B cell (primary cell): ENCODE measurements around the gene ATP8A1. TPM values are rescaled to one million over a fixed set of nuclear protein-coding genes. Genes with fewer than 3 reads are reported as not detected.
A peak's percentile ranks its signal among the peaks of the same experiment; 100 is the strongest.

Source experiments
- ATAC-seq: fragments of 200-7000 bp; cut with Tn5 transposase; one replicate; pipeline ENCODE4 v1.10.0; 2021; ENCODE audit warnings: low read depth, mild to moderate bottlenecking, moderate number of reproducible peaks, moderate library complexity
- CTCF ChIA-PET: fragments of 350-600 bp; sonication (Branson Sonifier 250); formaldehyde crosslinking; loops from one replicate; lab custom pipeline; 2021; ENCODE audit warnings: antibody characterized with exemption, inconsistent platforms; lab: Charles Lee
- POLR2A ChIA-PET: fragments of 350-600 bp; sonication (Branson Sonifier 250); formaldehyde crosslinking; loops from one replicate; lab custom pipeline; 2021; ENCODE audit warnings: antibody characterized with exemption; lab: Charles Lee
- DNase-seq: peaks from one replicate; pipeline ENCODE4 v3.0.0; 2013
- H2AFZ ChIP-seq: 2 replicates; pipeline ENCODE4 v1.6.1; 2012; ENCODE audit warnings: mild to moderate bottlenecking, low read depth, low read length; ENCODE audit not compliant: insufficient read depth, poor library complexity, severe bottlenecking
- H3K27ac ChIP-seq, 2 donors: 1 replicate in 1 of 2; 2 replicates in 1 of 2; pipeline ENCODE4 v1.5.1; 2012 to 2013; ENCODE audit warnings: low read length in 2 of 2, mild to moderate bottlenecking in 2 of 2, moderate library complexity in 1 of 2
- H3K27me3 ChIP-seq, 4 experiments: fragments of 200-600 bp in 1 of 4; sonication (generic) in 1 of 4; replicated peaks in 1 of 4; 1 replicate in 2 of 4; 2 replicates in 2 of 4; pipeline versions ENCODE4 v1.6.1 to v1.7.0; 2013 to 2016; ENCODE audit warnings: low read length in 3 of 4, mild to moderate bottlenecking in 2 of 4, mixed read lengths in 1 of 4, moderate library complexity in 1 of 4; ENCODE audit not compliant: insufficient read depth in 4 of 4, control insufficient read depth in 3 of 4; ENCODE audit errors: control extremely low read depth in 1 of 4
- H3K36me3 ChIP-seq, 2 experiments: replicated peaks in 1 of 2; 1 replicate in 1 of 2; 2 replicates in 1 of 2; pipeline versions ENCODE4 v1.6.1 to v1.7.1; 2013; ENCODE audit warnings: low read length in 1 of 2; ENCODE audit not compliant: insufficient read depth in 2 of 2, control insufficient read depth in 1 of 2; ENCODE audit errors: control extremely low read depth in 1 of 2, extremely low read depth in 1 of 2
- H3K4me1 ChIP-seq, 2 donors: fragments of 200-600 bp in 1 of 2; sonication (generic) in 1 of 2; 1 replicate in 1 of 2; 2 replicates in 1 of 2; pipeline versions ENCODE4 v1.5.1 to v1.6.1; 2013 to 2017; ENCODE audit warnings: low read length in 2 of 2; ENCODE audit not compliant: control insufficient read depth in 2 of 2, insufficient read depth in 2 of 2
- H3K4me2 ChIP-seq: replicated peaks from 2 replicates; pipeline ENCODE3; 2012; ENCODE audit warnings: mild to moderate bottlenecking, low read depth, low read length; ENCODE audit not compliant: poor library complexity, severe bottlenecking
- H3K4me3 ChIP-seq, 5 experiments: fragments of 200-600 bp in 1 of 5; sonication (generic) in 1 of 5; 1 replicate in 3 of 5; 2 replicates in 2 of 5; pipeline versions ENCODE4 v1.5.1 to v1.7.0; 2011 to 2016; ENCODE audit warnings: low read length in 4 of 5, mild to moderate bottlenecking in 4 of 5, low read depth in 2 of 5, control low read depth in 1 of 5, moderate library complexity in 1 of 5; ENCODE audit not compliant: insufficient read depth in 1 of 5; ENCODE audit errors: control extremely low read depth in 1 of 5, extremely low read depth in 1 of 5
- H3K79me2 ChIP-seq: fragments of 200-600 bp; sonication (generic); one replicate; pipeline ENCODE4 v1.6.0; 2016; ENCODE audit warnings: low read length; ENCODE audit not compliant: control insufficient read depth, insufficient read depth
- H3K9ac ChIP-seq: fragments of 200-600 bp; sonication (generic); 2 replicates; pipeline ENCODE4 v1.6.1; 2017; ENCODE audit warnings: mild to moderate bottlenecking, low read length, moderate library complexity
- H3K9me3 ChIP-seq, 3 donors: one replicate each; pipeline versions ENCODE4 v1.6.1 to v1.7.1; 2013; ENCODE audit warnings: low read length in 2 of 3; ENCODE audit not compliant: control insufficient read depth in 2 of 3, insufficient read depth in 1 of 3; ENCODE audit errors: control extremely low read depth in 1 of 3
- H4K20me1 ChIP-seq: 2 replicates; pipeline ENCODE4 v1.6.0; 2012; ENCODE audit warnings: mild to moderate bottlenecking, low read length; ENCODE audit not compliant: insufficient read depth, control insufficient read depth, poor library complexity, severe bottlenecking
- H3K27ac Mint-ChIP-seq: one replicate; pipeline ENCODE4 v1.8.0; 2021; ENCODE audit warnings: mixed read lengths
- H3K27me3 Mint-ChIP-seq: one replicate; pipeline ENCODE4 v1.8.0; 2021; ENCODE audit warnings: mixed read lengths
- H3K4me1 Mint-ChIP-seq: one replicate; pipeline ENCODE4 v1.8.0; 2021; ENCODE audit warnings: mixed read lengths
- H3K4me3 Mint-ChIP-seq: one replicate; pipeline ENCODE4 v1.8.0; 2021; ENCODE audit warnings: mixed read lengths
- H3K9me3 Mint-ChIP-seq: one replicate; pipeline ENCODE4 v1.8.0; 2022; ENCODE audit warnings: mixed read lengths; ENCODE audit not compliant: insufficient read depth
- CTCF ChIP-seq: fragments of 200-600 bp; IDR thresholded peaks from one replicate; pipeline ENCODE4 v1.8.0; 2022; ENCODE audit warnings: antibody characterized with exemption, mild to moderate bottlenecking
- EZH2 ChIP-seq: IDR thresholded peaks from 2 replicates; pipeline ENCODE4 v1.6.1; 2012; ENCODE audit warnings: borderline replicate concordance, low read depth, mild to moderate bottlenecking, moderate library complexity, low read length; ENCODE audit not compliant: insufficient read depth, poor library complexity, severe bottlenecking
- WGBS: methylation state at CpG from one replicate; pipeline ENCODE4 v1.1.5; 2013; ENCODE audit warnings: missing lambda C conversion rate; ENCODE audit not compliant: insufficient coverage; 5-methylcytosine and 5-hydroxymethylcytosine counted together
- intact Hi-C: fragments of 100-400 bp; cut with micrococcal nuclease; formaldehyde crosslinking; loops from one replicate; pipeline ENCODE4 v1.10.0; 2022
- polyA plus RNA-seq: library from polyadenylated mRNA; depleted of rRNA; stranded (reverse); fragments of >200 nt; gene quantifications from 2 replicates; pipeline ENCODE4 v1.2.3, GENCODE V29; 2012
- total RNA-seq, 2 donors: library from RNA; stranded (reverse); fragments of 120-200 nt in 1 of 2; gene quantifications; 1 replicate in 1 of 2; 2 replicates in 1 of 2; pipeline versions ENCODE4 v1.2.3 to v1.2.4, GENCODE V29; 2013 to 2022

ATP8A1 gene
- total and polyA plus RNA-seq, 2 donors (not counting 1 experiment from before 2014, with no cell fraction given) = 28.7 to 51.8 TPM

GRCh38 chr4:42656679-42656943 lies 294 bp downstream of the ATP8A1 start:
- Histone ChIP-seq H3K4me1 (peaks cover 21 to 26% of the 10 kb centered on the region in 2 donors), H4K20me1 (no peaks in the 10 kb centered on the region), H3K27me3 (no peaks in the 10 kb centered on the region), H2AFZ (peak overlapping the region; percentile 80), H3K79me2 (peaks cover 51% of the 10 kb centered on the region), H3K9me3 (no peaks in the 10 kb centered on the region), H3K4me2 (peak overlapping the region; percentile 87), H3K27ac (peak overlapping the region; percentile 70 to 77), H3K4me3 (peak overlapping the region; percentile 85 to 99 (median 94)), H3K36me3 (no peaks in the 10 kb centered on the region), H3K9ac (peak overlapping the region; percentile 83)
- ChIA-PET CTCF (interaction anchor here (1.0 to 2.4 kb wide), 14 partner anchors 11 to 111 kb away, joined by 3 to 28 read pairs (median 5); no protein-coding TSS in a partner anchor), POLR2A (interaction anchor here (0.9 to 3.1 kb wide), 10 partner anchors 10 to 33 kb away, joined by 3 to 26 read pairs (median 4); no protein-coding TSS in a partner anchor)
- Mint-ChIP-seq H3K4me3 (peak overlapping the region; percentile 90), H3K27me3 (no peaks in the 10 kb centered on the region), H3K9me3 (no peaks in the 10 kb centered on the region), H3K4me1 (peaks cover 48% of the 10 kb centered on the region), H3K27ac (peak overlapping the region; percentile 83)
- TF ChIP-seq EZH2 = no peak
- no peak for TF ChIP-seq CTCF
- DNase-seq (no peak), ATAC-seq (no peak)
- intact Hi-C loops = loop anchor here (1.0 to 5.0 kb wide), 6 partner anchors 12 to 719 kb away; partner anchors contain the start of genes BEND4 and TMEM33
- WGBS = 1% methylated on average over 25 of the region's 31 CpGs

- Mint-ChIP-seq H3K4me1 (peaks cover 49% of the 10 kb centered on the region), H3K27ac (peak overlapping the region; percentile 83), H3K4me3 (peak overlapping the region; percentile 90), H3K9me3 (no peaks in the 10 kb centered on the region), H3K27me3 (no peaks in the 10 kb centered on the region)
- POLR2A ChIA-PET = interaction anchor here (0.9 to 3.1 kb wide), 10 partner anchors 11 to 69 kb away, joined by 3 to 26 read pairs (median 4); no protein-coding TSS in a partner anchor
- Histone ChIP-seq H3K36me3 (no peaks in the 10 kb centered on the region), H3K9me3 (no peaks in the 10 kb centered on the region), H3K27ac (peak overlapping the region; percentile 70 to 77), H3K27me3 (no peaks in the 10 kb centered on the region), H3K79me2 (peaks cover 56% of the 10 kb centered on the region), H3K9ac (peak overlapping the region; percentile 83), H2AFZ (peak overlapping the region; percentile 80), H3K4me2 (peak overlapping the region; percentile 87), H3K4me1 (peaks cover 21 to 26% of the 10 kb centered on the region in 2 donors), H4K20me1 (no peaks in the 10 kb centered on the region), H3K4me3 (peak overlapping the region; percentile 85 to 99 (median 94))
- CTCF ChIA-PET = interaction anchor here (0.8 to 2.4 kb wide), 16 partner anchors 10 to 208 kb away, joined by 3 to 28 read pairs (median 5); no protein-coding TSS in a partner anchor
- ATAC-seq (peak; percentile 8), DNase-seq (peak; percentile 77)
- under 1% methylated on average over 39 of the region's 39 CpGs for WGBS
- TF ChIP-seq EZH2 (no peak), CTCF (no peak)
- intact Hi-C loops = loop anchor here (1.0 to 5.0 kb wide), 6 partner anchors 12 to 719 kb away; partner anchors contain the start of genes BEND4 and TMEM33
These were observed 805 bp downstream of the ATP8A1 start for GRCh38 chr4:42655921-42656678.
